GM23248 (cell line): Measurements from ENCODE around the gene IZUMO4. TPM values are rescaled to one million over a fixed set of nuclear protein-coding genes. Genes with fewer than 3 reads are reported as not detected.

Source experiments
- DNase-seq: peaks from one replicate; pipeline ENCODE4 v3.0.0-alpha.2; 2015
- H2AFZ ChIP-seq: fragments of 200-600 bp; sonication (generic); 2 replicates; pipeline ENCODE4 v1.6.1; 2016; ENCODE audit warnings: antibody characterized with exemption
- H3F3A ChIP-seq: fragments of 200-600 bp; sonication (generic); 2 replicates; pipeline ENCODE4 v1.6.1; 2016; ENCODE audit warnings: mild to moderate bottlenecking, antibody characterized with exemption, mixed run types; ENCODE audit not compliant: insufficient read depth
- H3K27ac ChIP-seq: fragments of 200-600 bp; sonication (generic); 2 replicates; pipeline ENCODE4 v1.5.1; 2016; ENCODE audit warnings: mild to moderate bottlenecking
- H3K27me3 ChIP-seq: fragments of 200-600 bp; sonication (generic); replicated peaks from 2 replicates; pipeline ENCODE4 v1.6.1; 2016; ENCODE audit warnings: mild to moderate bottlenecking; ENCODE audit not compliant: insufficient read depth
- H3K36me3 ChIP-seq: fragments of 200-600 bp; sonication (generic); 2 replicates; pipeline ENCODE4 v1.6.1; 2016; ENCODE audit warnings: low read depth, mild to moderate bottlenecking
- H3K4me1 ChIP-seq: fragments of 200-600 bp; sonication (generic); 2 replicates; pipeline ENCODE4 v1.6.1; 2016; ENCODE audit warnings: mild to moderate bottlenecking; ENCODE audit not compliant: insufficient read depth
- H3K4me2 ChIP-seq: fragments of 200-600 bp; sonication (generic); one replicate; pipeline ENCODE4 v1.6.1; 2016; ENCODE audit warnings: mild to moderate bottlenecking; ENCODE audit not compliant: unreplicated experiment
- H3K4me3 ChIP-seq: fragments of 200-600 bp; sonication (generic); 2 replicates; pipeline ENCODE4 v1.5.1; 2016; ENCODE audit warnings: mild to moderate bottlenecking
- H3K79me2 ChIP-seq: fragments of 200-600 bp; sonication (generic); 2 replicates; pipeline ENCODE4 v1.6.1; 2016; ENCODE audit warnings: mild to moderate bottlenecking; ENCODE audit not compliant: insufficient read depth
- H3K9ac ChIP-seq: fragments of 200-600 bp; sonication (generic); 2 replicates; pipeline ENCODE4 v1.6.1; 2016; ENCODE audit warnings: mild to moderate bottlenecking
- H3K9me2 ChIP-seq: fragments of 200-600 bp; sonication (generic); 2 replicates; pipeline ENCODE4 v1.6.1; 2016; ENCODE audit warnings: mixed run types, mild to moderate bottlenecking, moderate library complexity; ENCODE audit not compliant: insufficient read depth
- H3K9me3 ChIP-seq: fragments of 200-600 bp; sonication (generic); one replicate; pipeline ENCODE4 v1.6.1; 2017; ENCODE audit warnings: low read depth
- H4K20me1 ChIP-seq: fragments of 200-600 bp; sonication (generic); 2 replicates; pipeline ENCODE4 v1.6.0; 2016; ENCODE audit not compliant: insufficient read depth
- EZH2 ChIP-seq: fragments of 200-600 bp; sonication (generic); IDR thresholded peaks from 2 replicates; pipeline ENCODE4 v1.6.1; 2018; ENCODE audit warnings: antibody characterized with exemption, mild to moderate bottlenecking; ENCODE audit not compliant: insufficient read depth, poor library complexity, severe bottlenecking
- EZH2phosphoT487 ChIP-seq: fragments of 200-600 bp; sonication (generic); IDR thresholded peaks from 2 replicates; pipeline ENCODE4 v1.6.1; 2018; ENCODE audit warnings: antibody characterized with exemption, moderate library complexity, mild to moderate bottlenecking, low read depth; ENCODE audit not compliant: insufficient read depth
- WGBS, 2 experiments: methylation state at CpG; one replicate each; pipeline ENCODE4 v1.1.6; 2015 to 2017; ENCODE audit warnings: low lambda C conversion rate in 2 of 2, low coverage in 1 of 2; ENCODE audit errors: missing lambda C conversion rate in 2 of 2; 5-methylcytosine and 5-hydroxymethylcytosine counted together
- in situ Hi-C: fragments of 300-500 bp; cut with MboI; formaldehyde crosslinking; loops from 2 replicates; pipeline ENCODE4 v1.15.0; 2020
- polyA plus RNA-seq: library from polyadenylated mRNA; unstranded; fragments of >200 nt; fragmentation: Nextera tagmentation; extraction: Ambion mirVana; gene quantifications from 2 replicates; pipeline ENCODE4 v1.2.1, GENCODE V29; 2016
- total RNA-seq: library from RNA; depleted of rRNA; stranded (reverse); fragments of >200 nt; shearing (Covaris generic); gene quantifications from 2 replicates; pipeline ENCODE4 v1.2.3, GENCODE V29; 2014

IZUMO4 gene
- total and polyA plus RNA-seq, 2 experiments from 2014 or later, result 0.89 to 1.6 TPM

- Histone ChIP-seq H4K20me1 (no peaks in the 10 kb centered on the region), H3K27me3 (no peaks in the 10 kb centered on the region), H3K27ac (no peak overlapping the region), H3F3A (0 out of 2 replicates have a peak, but pooled peaks cover 13% of the 10 kb centered on the region), H3K4me1 (no peaks in the 10 kb centered on the region), H3K79me2 (no peaks in the 10 kb centered on the region), H2AFZ (no peak overlapping the region), H3K9ac (no peak overlapping the region), H3K9me3 (no peaks in the 10 kb centered on the region), H3K9me2 (no peaks in the 10 kb centered on the region), H3K4me2 (no peak overlapping the region), H3K4me3 (no peak overlapping the region), H3K36me3 (peaks cover 28% of the 10 kb centered on the region; the same call in 1 of the 2 replicates)
- DNase-seq, result no peak
- WGBS, 2 experiments, result 57 to 62% methylated on average over 10 of the region's 10 CpGs
- in situ Hi-C loops, result no loop called here
- TF ChIP-seq EZH2 (no peak), EZH2phosphoT487 (no peak)
Observed at GRCh38 chr19:2070436-2070827, 26.3 kb upstream of the IZUMO4 start.

GRCh38 chr19:2070986-2071673 lies 25.6 kb upstream of the IZUMO4 start:
- 83 to 87% methylated on average over 19 of the region's 19 CpGs for WGBS, 2 experiments
- in situ Hi-C loops, result no loop called here
- Histone ChIP-seq H3K4me2 (no peak overlapping the region), H4K20me1 (no peaks in the 10 kb centered on the region), H2AFZ (no peak overlapping the region), H3K9me2 (no peaks in the 10 kb centered on the region), H3K4me1 (no peaks in the 10 kb centered on the region), H3F3A (0 out of 2 replicates have a peak, but pooled peaks cover 8% of the 10 kb centered on the region), H3K36me3 (peaks cover 32% of the 10 kb centered on the region; the same call in 1 of the 2 replicates), H3K4me3 (no peak overlapping the region), H3K79me2 (no peaks in the 10 kb centered on the region), H3K27me3 (no peaks in the 10 kb centered on the region), H3K9ac (no peak overlapping the region), H3K27ac (no peak overlapping the region), H3K9me3 (no peaks in the 10 kb centered on the region)
- TF ChIP-seq EZH2phosphoT487 (no peak), EZH2 (no peak)
- DNase-seq, result no peak

GRCh38 chr19:2072757-2073551 lies 23.8 kb upstream of the IZUMO4 start:
- Histone ChIP-seq H3K9me2 (no peaks in the 10 kb centered on the region), H3K36me3 (peaks cover 35% of the 10 kb centered on the region; the same call in 1 of the 2 replicates), H3K27ac (no peak overlapping the region), H3K4me1 (no peaks in the 10 kb centered on the region), H3F3A (0 out of 2 replicates have a peak, but pooled peaks cover 8% of the 10 kb centered on the region), H2AFZ (no peak overlapping the region), H3K4me3 (no peak overlapping the region), H3K9me3 (no peaks in the 10 kb centered on the region), H4K20me1 (no peaks in the 10 kb centered on the region), H3K79me2 (no peaks in the 10 kb centered on the region), H3K27me3 (no peaks in the 10 kb centered on the region), H3K9ac (no peak overlapping the region), H3K4me2 (no peak overlapping the region)
- TF ChIP-seq EZH2 (no peak), EZH2phosphoT487 (no peak)
- in situ Hi-C loops, result no loop called here
- WGBS, 2 experiments, result 95% methylated on average over 28 to 32 of the region's 32 CpGs
- no peak for DNase-seq

GRCh38 chr19:2076526-2076944 lies 20.2 kb upstream of the IZUMO4 start:
- H3K9me3 ChIP-seq, result no peaks in the 10 kb centered on the region
- H3K4me2 ChIP-seq, result no peak overlapping the region
- no peak overlapping the region for H3K9ac ChIP-seq
- H3K27ac ChIP-seq, result no peak overlapping the region
- whole genome bisulfite sequencing, 2 experiments, result 97 to 98% methylated on average over 31 to 32 of the region's 32 CpGs
- no peaks in the 10 kb centered on the region for H3K4me1 ChIP-seq
- H3K36me3 ChIP-seq, result peaks cover 27% of the 10 kb centered on the region; the same call in 1 of the 2 replicates
- peaks cover 21% of the 10 kb centered on the region for H3K79me2 ChIP-seq
- DNase-seq, result no peak
- TF ChIP-seq EZH2phosphoT487 (no peak), EZH2 (no peak)
- no peaks in the 10 kb centered on the region for H4K20me1 ChIP-seq
- no peak overlapping the region for H3K4me3 ChIP-seq
- in situ Hi-C loops, result no loop called here
- H2AFZ ChIP-seq, result no peak overlapping the region
- H3K9me2 ChIP-seq, result no peaks in the 10 kb centered on the region
- H3F3A ChIP-seq, result 0 out of 2 replicates have a peak, but pooled peaks cover under 1% of the 10 kb centered on the region
- no peaks in the 10 kb centered on the region for H3K27me3 ChIP-seq
